22Rv1 (cell line): Measurements from ENCODE around the gene CRYBG1.

Experiments used
- CTCF ChIP-seq: fragments of 450-650 bp; IDR thresholded peaks from 2 replicates; pipeline ENCODE4 v1.5.1; 2017; ENCODE audit warnings: mild to moderate bottlenecking
- ZFX ChIP-seq: fragments of 450-650 bp; IDR thresholded peaks from 2 replicates; pipeline ENCODE4 v1.6.1; 2017; ENCODE audit warnings: antibody characterized with exemption, borderline replicate concordance

- TF ChIP-seq CTCF, result no peak
- TF ChIP-seq ZFX, result no peak
Measured at GRCh38 chr6:106356378-106356777, 4.1 kb upstream of the CRYBG1 start.
